Activated CD4-positive, alpha-beta T cell treated with anti-CD3 and anti-CD28 coated beads for 4 hours (primary cell): ENCODE measurements around the gene SLC4A11.

ENCODE experiments used
- DNase-seq, 2 donors: peaks; one replicate each; pipeline ENCODE4 v3.0.0-alpha.2; 2020

The SLC4A11 gene

DNA sequence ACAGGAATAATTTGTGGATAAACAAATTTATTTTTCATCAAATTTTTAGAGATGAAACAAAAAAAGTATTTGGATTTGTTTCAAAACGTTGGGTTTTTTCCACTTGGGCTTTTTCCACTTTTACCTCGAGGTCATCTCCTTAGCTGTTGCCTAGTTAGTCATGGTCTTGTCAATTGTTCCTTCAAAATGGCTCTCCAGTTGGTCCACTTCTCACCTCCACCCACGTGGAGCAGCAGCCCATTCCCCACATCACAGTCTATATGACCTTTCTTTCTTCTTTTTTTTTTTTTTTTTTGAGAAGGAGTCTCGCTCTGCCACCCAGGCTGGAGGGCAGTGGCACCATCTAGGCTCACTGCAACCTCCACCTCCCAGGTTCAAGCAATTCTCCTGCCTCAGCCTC, 6.7 kb upstream of the SLC4A11 start:
- no peak for DNase-seq

- no peak for DNase-seq
Observed at GRCh38 chr20:3245156-3245555, 6.2 kb upstream of the SLC4A11 start.

- DNase-seq, result no peak
Observed at GRCh38 chr20:3244613-3245012, 5.6 kb upstream of the SLC4A11 start.

- DNase-seq, result no peak
Observed at GRCh38 chr20:3243718-3244358, 4.8 kb upstream of the SLC4A11 start.

GRCh38 chr20:3242172-3242692, 3.2 kb upstream of the SLC4A11 start:
- DNase-seq, result no peak

DNA sequence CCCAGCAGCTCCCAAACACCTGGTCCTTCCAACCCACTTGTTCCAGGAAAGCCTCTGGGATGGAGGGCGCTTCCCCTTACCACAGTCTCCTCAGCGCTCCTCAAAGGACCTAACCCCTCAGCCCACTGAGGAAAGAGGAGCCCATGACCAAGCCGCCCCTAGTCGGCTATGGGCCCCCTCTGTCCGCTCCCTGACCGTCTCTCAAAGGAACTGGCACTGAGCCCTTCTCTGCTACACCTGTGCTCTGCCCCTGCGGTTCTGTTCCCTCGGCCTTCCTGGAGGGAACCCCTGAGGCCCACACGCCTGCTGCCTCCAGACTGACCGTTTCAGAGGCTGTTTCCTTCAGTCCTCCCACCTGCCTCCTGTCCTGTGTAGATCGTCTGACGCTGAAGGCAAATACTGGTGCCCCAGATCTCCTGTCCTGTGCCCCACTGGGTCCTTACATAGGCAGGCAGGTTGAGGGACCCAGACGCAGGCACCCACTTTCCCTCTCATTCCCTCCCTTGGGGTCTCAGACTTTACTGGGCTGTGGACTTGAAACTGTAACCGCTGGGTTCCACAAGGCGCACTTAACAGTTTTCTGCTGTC, 1.9 kb upstream of the SLC4A11 start:
- no peak for DNase-seq

- no peak for DNase-seq
Observed at GRCh38 chr20:3239867-3240775, 1.1 kb upstream of the SLC4A11 start.

DNA sequence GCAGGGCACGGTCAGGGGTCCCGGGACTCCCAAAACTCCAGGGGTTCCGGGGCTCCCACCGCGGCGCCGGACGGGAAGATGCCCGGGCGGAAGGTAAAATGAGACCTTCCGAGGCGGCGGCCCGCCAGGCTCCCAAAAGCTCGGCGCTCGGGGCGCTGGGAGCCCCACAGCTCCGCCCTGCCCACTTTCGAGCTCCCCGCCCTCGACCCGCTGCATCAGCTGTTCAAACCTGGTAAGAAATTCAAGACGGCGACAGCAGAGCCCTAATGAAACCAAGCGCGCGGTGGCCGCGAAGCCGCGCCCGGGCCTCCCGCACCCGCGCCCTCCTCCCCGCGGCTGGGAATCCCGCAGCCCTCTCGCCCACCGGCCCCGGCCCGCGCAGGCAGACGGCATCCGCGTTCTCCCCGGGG, 369 bp downstream of the SLC4A11 start:
- peak; percentile 39 to 45 for DNase-seq

GRCh38 chr20:3237958-3238615, 903 bp downstream of the SLC4A11 start:
- DNase-seq, result no peak

- no peak for DNase-seq
Observed at GRCh38 chr20:3237011-3237957, 1.7 kb downstream of the SLC4A11 start.

GRCh38 chr20:3235666-3236324, 3.2 kb downstream of the SLC4A11 start:
- DNase-seq, result no peak

- no peak for DNase-seq
Observed at GRCh38 chr20:3233991-3234498, 4.9 kb downstream of the SLC4A11 start.

GRCh38 chr20:3233131-3233990, 5.6 kb downstream of the SLC4A11 start:
- DNase-seq, result no peak

- no peak for DNase-seq
Observed at GRCh38 chr20:3231889-3232588, 7.0 kb downstream of the SLC4A11 start.

- no peak for DNase-seq
Observed at GRCh38 chr20:3231116-3231515, 7.9 kb downstream of the SLC4A11 start.

DNA sequence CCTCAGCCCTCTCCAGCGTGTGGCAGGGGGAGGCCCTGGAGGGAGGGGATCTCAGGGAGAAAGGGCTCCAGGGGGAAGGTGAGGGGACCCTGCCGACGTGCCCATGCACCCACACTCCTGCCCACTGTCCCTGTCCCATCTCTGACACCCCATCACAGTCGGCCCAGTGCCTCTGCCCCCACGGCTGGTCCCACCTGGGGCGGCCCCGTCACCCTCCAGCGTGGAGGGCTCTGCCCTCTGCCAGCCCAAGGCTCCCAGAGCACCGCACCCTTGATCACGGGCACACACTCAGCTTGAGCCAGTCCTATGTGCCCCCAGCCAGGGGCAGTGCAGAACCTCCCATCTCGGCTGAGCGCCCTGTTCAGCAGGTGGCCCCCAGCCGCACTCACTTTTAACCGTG, 9.2 kb downstream of the SLC4A11 start:
- no peak for DNase-seq

- no peak for DNase-seq
Observed at GRCh38 chr20:3229158-3229557, 9.8 kb downstream of the SLC4A11 start.

GRCh38 chr20:3228750-3229032, 10.3 kb downstream of the SLC4A11 start:
- DNase-seq, result no peak

DNA sequence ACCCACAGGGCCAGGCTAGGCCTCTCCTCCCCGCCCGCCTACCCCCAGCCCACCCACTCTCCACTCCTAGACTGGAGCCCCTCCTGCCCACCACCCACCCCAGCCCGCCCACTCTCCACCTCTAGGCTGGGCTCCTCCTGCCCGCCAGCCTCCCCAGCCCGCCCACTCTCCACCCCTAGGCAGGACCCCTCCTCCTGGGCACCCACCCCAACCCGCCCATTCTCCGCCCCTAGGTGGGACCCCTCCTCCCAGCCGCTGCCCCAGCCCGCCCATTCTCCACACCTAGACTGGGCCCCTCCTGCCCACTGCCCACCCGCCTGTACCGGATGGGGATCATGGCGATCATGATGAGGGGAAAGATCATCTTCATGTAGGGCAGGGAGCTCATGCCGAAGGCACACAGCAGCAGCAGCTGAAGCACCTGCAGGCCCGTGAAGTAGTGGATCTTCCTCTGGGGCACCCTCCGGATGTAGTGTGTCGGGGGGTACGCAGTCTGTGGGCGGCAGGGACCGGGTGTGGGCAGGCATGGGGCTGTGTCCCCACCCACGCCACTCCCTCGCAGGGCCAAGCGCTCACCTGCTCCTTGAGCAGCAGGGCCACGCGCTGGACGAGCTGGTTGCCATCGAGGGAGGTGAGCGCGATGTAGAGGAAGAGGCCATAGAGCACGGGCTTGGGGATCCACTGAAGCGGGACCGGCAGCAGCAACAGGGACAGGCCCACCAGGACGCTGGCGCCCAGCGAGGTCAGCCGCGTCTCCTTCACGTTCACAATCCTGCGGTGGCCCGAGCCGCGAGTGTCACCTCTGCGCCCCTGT, 10.8 kb downstream of the SLC4A11 start:
- no peak for DNase-seq
